DOHH2 (cell line): ENCODE results near the gene CCNL1.

ENCODE experiments used
- H3F3A ChIP-seq: fragments of 200-600 bp; sonication (generic), shearing (Covaris generic); 2 replicates; pipeline ENCODE4 v1.6.0; 2016; ENCODE audit warnings: antibody characterized with exemption, mild to moderate bottlenecking; ENCODE audit not compliant: control insufficient read depth, insufficient read depth
- H3K27ac ChIP-seq: fragments of 200-600 bp; sonication (generic); 2 replicates; pipeline ENCODE4 v1.5.1; 2014; ENCODE audit warnings: low read depth, mild to moderate bottlenecking, low read length, moderate library complexity
- H3K27me3 ChIP-seq: fragments of 200-600 bp; sonication (generic); 2 replicates; pipeline ENCODE4 v1.6.1; 2014; ENCODE audit warnings: mild to moderate bottlenecking, low read length, mixed read lengths; ENCODE audit not compliant: control insufficient read depth
- H3K36me3 ChIP-seq: fragments of 200-600 bp; sonication (generic); 2 replicates; pipeline ENCODE4 v1.6.1; 2014; ENCODE audit warnings: mild to moderate bottlenecking, low read length, moderate library complexity, mixed read lengths; ENCODE audit not compliant: control insufficient read depth
- H3K4me1 ChIP-seq: fragments of 200-600 bp; sonication (generic); 2 replicates; pipeline ENCODE4 v1.6.1; 2014; ENCODE audit warnings: mild to moderate bottlenecking, low read length, mixed read lengths; ENCODE audit not compliant: control insufficient read depth
- H3K4me2 ChIP-seq: fragments of 200-600 bp; sonication (generic); 2 replicates; pipeline ENCODE4 v1.6.0; 2014; ENCODE audit warnings: mild to moderate bottlenecking, low read length, moderate library complexity
- H3K4me3 ChIP-seq: fragments of 200-600 bp; sonication (generic); 2 replicates; pipeline ENCODE4 v1.5.1; 2014; ENCODE audit warnings: mild to moderate bottlenecking, low read length, mixed read lengths
- H3K79me2 ChIP-seq: fragments of 200-600 bp; sonication (generic); 2 replicates; pipeline ENCODE4 v1.6.1; 2014; ENCODE audit warnings: mild to moderate bottlenecking, low read length, mixed read lengths; ENCODE audit not compliant: control insufficient read depth
- H3K9me2 ChIP-seq: fragments of 200-600 bp; sonication (generic); replicated peaks from 2 replicates; pipeline ENCODE4 v1.6.1; 2014; ENCODE audit warnings: mild to moderate bottlenecking, low read length, mixed read lengths; ENCODE audit not compliant: control insufficient read depth
- H3K9me3 ChIP-seq: fragments of 200-600 bp; sonication (generic); 2 replicates; pipeline ENCODE4 v1.6.1; 2014; ENCODE audit warnings: antibody characterized with exemption, low read length, mixed read lengths; ENCODE audit not compliant: control insufficient read depth, insufficient read depth
- H4K20me1 ChIP-seq: fragments of 200-600 bp; sonication (generic); 2 replicates; pipeline ENCODE4 v1.6.0; 2014; ENCODE audit warnings: low read depth, mild to moderate bottlenecking, antibody characterized with exemption, low read length, moderate library complexity; ENCODE audit not compliant: control insufficient read depth, insufficient read depth
- CTCF ChIP-seq: fragments of 200-600 bp; sonication (generic); IDR thresholded peaks from one replicate; pipeline ENCODE4 v1.5.1; 2014; ENCODE audit warnings: antibody characterized with exemption, mild to moderate bottlenecking, low read depth, low read length; ENCODE audit not compliant: poor library complexity, severe bottlenecking
- EZH2phosphoT487 ChIP-seq: fragments of 200-600 bp; sonication (generic); IDR thresholded peaks from 2 replicates; pipeline ENCODE4 v1.6.1; 2017; ENCODE audit warnings: borderline replicate concordance, mild to moderate bottlenecking, antibody characterized with exemption, low read length, moderate library complexity, mixed read lengths

CCNL1 gene

GRCh38 chr3:157100608-157101396 lies 59.1 kb downstream of the CCNL1 start:
- H3K4me1 ChIP-seq, result peaks cover 29% of the 10 kb centered on the region
- no peaks in the 10 kb centered on the region for H3K9me3 ChIP-seq
- H4K20me1 ChIP-seq, result no peaks in the 10 kb centered on the region
- no peaks in the 10 kb centered on the region for H3K79me2 ChIP-seq
- TF ChIP-seq CTCF (no peak), EZH2phosphoT487 (no peak)
- H3K4me3 ChIP-seq, result no peak overlapping the region
- no peaks in the 10 kb centered on the region for H3K27me3 ChIP-seq
- no peak overlapping the region for H3K27ac ChIP-seq
- peaks cover 4% of the 10 kb centered on the region; the same call in 1 of the 2 replicates for H3F3A ChIP-seq
- no peaks in the 10 kb centered on the region for H3K9me2 ChIP-seq
- H3K4me2 ChIP-seq, result no peak overlapping the region
- H3K36me3 ChIP-seq, result no peaks in the 10 kb centered on the region

GRCh38 chr3:157100096-157100477 lies 59.9 kb downstream of the CCNL1 start:
- H4K20me1 ChIP-seq, result no peaks in the 10 kb centered on the region
- H3K9me2 ChIP-seq, result no peaks in the 10 kb centered on the region
- H3K27me3 ChIP-seq, result no peaks in the 10 kb centered on the region
- peaks cover 4% of the 10 kb centered on the region; the same call in 1 of the 2 replicates for H3F3A ChIP-seq
- H3K79me2 ChIP-seq, result no peaks in the 10 kb centered on the region
- H3K4me2 ChIP-seq, result no peak overlapping the region
- H3K27ac ChIP-seq, result no peak overlapping the region
- H3K4me1 ChIP-seq, result peaks cover 22% of the 10 kb centered on the region
- H3K4me3 ChIP-seq, result no peak overlapping the region
- TF ChIP-seq EZH2phosphoT487, result no peak
- TF ChIP-seq CTCF, result no peak
- H3K9me3 ChIP-seq, result no peaks in the 10 kb centered on the region
- no peaks in the 10 kb centered on the region for H3K36me3 ChIP-seq

GRCh38 chr3:157099326-157100095 lies 60.4 kb downstream of the CCNL1 start:
- TF ChIP-seq EZH2phosphoT487, result no peak
- TF ChIP-seq CTCF, result no peak
- H3K4me2 ChIP-seq, result no peak overlapping the region
- no peaks in the 10 kb centered on the region for H4K20me1 ChIP-seq
- H3K4me3 ChIP-seq, result no peak overlapping the region
- H3F3A ChIP-seq, result peaks cover 4% of the 10 kb centered on the region; the same call in 1 of the 2 replicates
- H3K36me3 ChIP-seq, result no peaks in the 10 kb centered on the region
- peaks cover 16% of the 10 kb centered on the region for H3K4me1 ChIP-seq
- no peaks in the 10 kb centered on the region for H3K9me3 ChIP-seq
- H3K27ac ChIP-seq, result no peak overlapping the region
- H3K79me2 ChIP-seq, result no peaks in the 10 kb centered on the region
- no peaks in the 10 kb centered on the region for H3K9me2 ChIP-seq
- H3K27me3 ChIP-seq, result no peaks in the 10 kb centered on the region
